A549 treated with RU486 at 1 μM for 4 hours (cell line): ENCODE measurements around the gene MED26. TPM values are rescaled to one million over a fixed set of nuclear protein-coding genes. Genes with fewer than 3 reads are reported as not detected.

Source experiments
- total RNA-seq: library from RNA; stranded (reverse); fragments of 200-300 nt; extraction: Qiagen RNA extraction; gene quantifications from 5 replicates; pipeline ENCODE4 v1.2.3, GENCODE V29; 2022; ENCODE audit warnings: low read depth

The MED26 gene, protein sequence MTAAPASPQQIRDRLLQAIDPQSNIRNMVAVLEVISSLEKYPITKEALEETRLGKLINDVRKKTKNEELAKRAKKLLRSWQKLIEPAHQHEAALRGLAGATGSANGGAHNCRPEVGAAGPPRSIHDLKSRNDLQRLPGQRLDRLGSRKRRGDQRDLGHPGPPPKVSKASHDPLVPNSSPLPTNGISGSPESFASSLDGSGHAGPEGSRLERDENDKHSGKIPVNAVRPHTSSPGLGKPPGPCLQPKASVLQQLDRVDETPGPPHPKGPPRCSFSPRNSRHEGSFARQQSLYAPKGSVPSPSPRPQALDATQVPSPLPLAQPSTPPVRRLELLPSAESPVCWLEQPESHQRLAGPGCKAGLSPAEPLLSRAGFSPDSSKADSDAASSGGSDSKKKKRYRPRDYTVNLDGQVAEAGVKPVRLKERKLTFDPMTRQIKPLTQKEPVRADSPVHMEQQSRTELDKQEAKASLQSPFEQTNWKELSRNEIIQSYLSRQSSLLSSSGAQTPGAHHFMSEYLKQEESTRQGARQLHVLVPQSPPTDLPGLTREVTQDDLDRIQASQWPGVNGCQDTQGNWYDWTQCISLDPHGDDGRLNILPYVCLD
- 3.8 to 6.2 TPM (median 4.6 TPM) in 5 replicates for total RNA-seq

DNA sequence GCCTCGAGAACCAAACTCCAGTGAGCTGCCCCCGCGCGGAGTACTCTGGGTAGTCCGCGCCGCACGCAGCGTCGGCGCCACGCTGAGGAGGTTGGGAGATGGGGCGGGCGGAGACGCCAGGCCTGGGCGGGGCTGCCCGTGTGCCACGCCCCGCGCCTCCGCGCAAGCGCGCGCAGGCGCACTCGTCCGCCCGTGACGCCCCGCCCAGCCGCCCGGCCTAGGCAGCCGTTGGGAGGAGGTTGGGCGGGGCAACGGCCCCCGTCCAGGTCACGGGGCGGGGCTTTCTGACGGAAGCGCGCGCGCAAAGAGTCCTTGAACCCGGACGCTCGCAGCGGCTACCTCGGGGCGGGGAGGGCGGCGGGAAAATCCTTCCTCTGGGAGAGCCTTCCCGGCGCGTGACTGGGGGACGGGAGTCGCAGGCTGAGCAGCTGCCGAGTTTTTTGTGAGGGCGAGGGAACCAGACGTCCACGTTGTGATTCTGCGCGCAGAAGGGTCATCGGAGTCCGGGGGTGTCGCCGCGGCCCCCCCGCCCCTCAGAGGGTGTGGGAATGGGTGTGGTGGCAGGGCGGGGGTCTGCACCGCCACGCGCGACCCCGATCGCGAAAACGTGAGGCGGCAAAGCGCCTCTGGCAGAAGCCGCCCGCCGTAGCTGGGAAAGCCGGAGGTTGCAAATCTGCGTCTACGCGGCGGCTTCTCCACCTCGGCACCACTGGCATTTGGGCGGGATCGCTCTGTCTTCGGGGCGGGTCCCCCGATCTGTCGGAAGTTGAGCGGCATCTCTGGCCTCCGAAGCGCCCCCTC is at the start of gene MED26:
TSS of gene MED26 (minus strand) at position 22 of the 801 bp plus-strand sequence. CDS start 261 bp downstream, outside the sequence.

DNA sequence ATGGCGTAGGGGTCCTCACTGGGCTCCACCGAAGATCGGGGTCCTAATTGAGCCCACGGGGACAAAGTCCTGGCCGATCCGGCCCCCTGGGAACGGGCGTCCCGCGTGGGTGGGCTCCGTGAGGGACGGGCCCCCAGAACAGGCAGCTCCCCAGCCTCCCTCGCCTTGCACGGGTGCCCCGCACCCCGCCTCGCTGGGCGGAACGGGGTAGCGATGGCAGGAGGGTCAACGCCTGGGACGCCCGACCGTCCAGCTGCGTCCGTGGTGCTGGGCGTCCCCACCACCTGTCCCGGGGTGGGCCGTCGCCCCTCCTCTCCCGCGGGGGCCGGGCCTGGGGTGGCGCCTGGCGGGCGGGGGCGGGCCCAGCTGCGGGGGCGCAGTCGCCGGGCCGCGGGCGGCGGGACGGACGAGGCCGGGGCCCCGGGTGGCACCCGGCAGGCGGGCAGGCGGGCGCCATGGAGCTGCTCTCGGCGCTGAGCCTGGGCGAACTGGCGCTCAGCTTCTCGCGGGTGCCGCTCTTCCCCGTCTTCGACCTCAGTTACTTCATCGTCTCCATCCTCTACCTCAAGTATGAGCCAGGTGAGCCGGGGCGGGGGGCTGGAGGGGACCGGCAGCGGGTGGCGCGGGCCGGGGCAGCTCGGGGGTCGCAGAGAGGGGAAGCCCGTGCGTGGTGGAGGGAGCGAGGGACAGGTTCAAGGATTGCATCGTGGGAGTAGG is 32.9 kb upstream of the MED26 start, which contains the start of gene TMEM38A:
TSS of gene TMEM38A (plus strand) at position 377 of the 717 bp plus-strand sequence. CDS start at position 456, 79 bp downstream.

DNA sequence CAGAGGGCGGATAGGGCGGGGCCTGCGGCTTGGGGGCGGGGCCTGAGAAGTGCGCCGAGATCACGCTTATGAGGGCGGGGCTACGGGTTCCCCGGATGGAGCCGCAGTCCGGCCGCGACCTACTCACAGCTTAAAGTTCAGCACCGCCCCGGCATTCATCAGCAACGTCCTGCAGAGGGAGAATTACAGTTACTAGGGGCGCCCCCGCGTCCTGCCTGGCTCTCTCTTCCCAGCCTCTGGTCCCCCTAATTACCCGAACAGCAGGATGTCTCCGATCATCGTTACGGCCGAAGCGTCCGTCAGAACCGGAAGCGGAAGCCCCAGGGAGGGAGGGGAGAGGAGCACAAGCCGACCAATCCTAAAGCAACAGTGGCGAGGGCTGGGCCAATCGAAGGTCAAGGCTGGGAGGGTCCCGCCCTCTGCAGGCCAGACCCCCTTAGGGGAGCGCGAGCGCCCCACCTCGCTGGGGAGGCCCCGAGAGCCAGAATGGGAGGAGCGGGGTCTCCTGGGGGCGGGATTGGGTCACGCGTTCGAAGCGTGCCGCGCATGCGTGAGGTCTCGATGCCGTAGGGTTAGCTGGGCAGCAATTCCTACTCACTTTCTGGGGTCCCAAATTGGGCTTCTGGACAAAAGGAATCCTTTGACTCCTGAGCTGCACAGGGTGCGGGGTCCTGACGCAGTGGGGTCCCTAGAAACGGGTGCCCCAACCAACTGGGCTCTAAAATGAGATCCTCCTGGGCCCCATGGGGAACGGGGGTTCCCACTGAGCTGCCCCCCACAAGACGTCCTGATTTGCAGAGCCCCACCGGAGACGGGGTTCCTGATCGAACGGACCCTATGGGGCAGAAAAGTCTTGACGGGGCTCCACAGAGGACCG is 32.1 kb upstream of the MED26 start, which contains the start of gene SMIM7:
TSS of gene SMIM7 (minus strand) at position 313 of the 877 bp plus-strand sequence. CDS start at position 279, 34 bp downstream.

DNA sequence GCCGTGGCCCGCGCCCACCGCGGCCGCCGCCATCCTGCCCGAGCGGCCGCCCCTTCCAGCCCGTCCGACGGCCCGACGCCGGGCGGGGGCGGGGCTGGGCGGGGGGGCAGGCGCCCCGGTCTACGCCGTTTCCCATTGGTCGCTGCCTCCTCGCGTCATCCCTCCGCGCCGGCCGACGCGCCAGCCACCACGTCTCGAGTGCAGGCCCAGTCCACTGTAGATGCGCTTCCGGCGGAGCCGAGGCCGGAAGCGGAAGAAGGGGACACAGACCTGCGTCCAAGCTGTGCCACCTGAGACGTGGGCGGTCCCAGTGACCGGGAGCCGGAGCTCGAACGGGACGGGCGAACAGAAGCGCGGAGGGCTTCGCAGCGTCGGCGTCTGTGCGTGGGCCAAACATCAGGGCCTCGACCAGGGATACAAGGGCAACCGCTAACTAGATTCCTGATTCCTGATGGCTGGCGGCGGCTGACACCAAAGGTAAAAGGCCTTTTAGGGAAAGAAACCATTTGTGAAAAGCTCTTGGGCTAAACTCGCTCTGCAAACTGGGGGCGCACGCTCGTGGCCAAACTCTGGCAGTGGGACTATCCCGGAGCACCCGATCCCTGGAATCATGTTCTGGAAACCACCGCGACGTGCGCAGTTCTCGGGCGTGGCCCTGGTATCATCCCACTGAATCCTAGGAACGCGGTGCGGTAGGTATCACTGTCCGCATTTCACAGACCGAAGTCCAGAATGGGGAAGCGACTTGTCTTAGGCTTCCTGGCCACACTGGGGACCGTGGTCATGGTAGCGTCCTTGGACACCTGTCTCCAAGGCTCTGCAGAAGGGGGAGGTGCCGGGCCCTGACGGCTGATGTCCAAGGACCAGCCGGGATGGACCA is 55.4 kb downstream of the MED26 start, which contains the start of gene SLC35E1:
TSS of gene SLC35E1 (minus strand) at position 84 of the 880 bp plus-strand sequence. CDS start at position 33, 51 bp downstream.

DNA sequence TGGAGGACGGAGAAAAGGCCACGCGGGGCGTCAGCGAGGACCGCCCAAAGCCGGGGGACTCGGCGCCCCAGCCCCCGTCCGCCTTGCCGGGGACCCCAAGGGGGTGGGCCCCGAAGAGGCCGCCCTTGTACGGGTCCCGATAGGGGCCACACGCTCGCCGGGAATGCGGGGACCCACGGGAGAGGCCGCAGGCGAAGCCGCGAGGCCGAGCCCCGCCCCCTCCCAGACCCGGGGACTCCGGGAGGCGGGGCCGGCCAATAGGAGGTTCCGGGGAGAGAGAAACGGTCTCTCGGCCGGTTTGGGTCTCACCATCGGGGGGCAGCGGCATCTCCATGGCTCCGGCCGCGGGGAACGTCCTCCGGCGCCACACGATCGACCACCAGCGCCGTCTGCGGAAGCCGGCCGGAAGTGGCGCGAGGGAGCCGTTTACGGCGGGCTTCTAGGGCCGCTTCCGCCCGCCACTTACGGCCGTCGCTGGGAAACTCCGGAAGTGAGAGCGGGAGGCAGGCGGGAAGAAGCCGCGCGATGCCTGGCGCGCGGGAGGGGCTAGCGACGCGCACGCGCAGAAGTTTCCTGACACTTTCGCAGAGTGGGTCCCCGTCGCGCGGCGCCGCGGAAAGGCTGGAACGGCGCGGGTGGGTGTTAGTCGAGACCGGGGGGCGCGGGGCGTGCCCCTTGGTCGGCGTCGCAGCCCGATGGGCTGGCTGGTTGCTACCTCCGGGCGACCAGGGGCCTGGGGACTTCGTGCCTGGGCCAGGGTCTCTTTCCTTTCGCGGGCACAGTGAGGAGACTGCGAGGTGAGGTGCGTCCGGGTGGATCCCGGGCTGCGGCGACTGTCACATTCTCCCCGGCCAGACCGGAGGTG is 85.7 kb downstream of the MED26 start, which contains the start of gene CHERP:
TSS of gene CHERP (minus strand) at position 393 of the 865 bp plus-strand sequence. CDS start at position 334, 59 bp downstream.

Other genes with a start within 250 kb of the MED26 start
- gene EPS15L1, start 156.2 kb downstream of the MED26 start, total RNA-seq: 12.7 to 17.4 TPM (median 15.4 TPM) in 5 replicates
- gene CALR3, start 132.0 kb downstream of the MED26 start, total RNA-seq: not detected in 5 replicates
- 2.1 to 4.5 TPM (median 2.9 TPM) in 5 replicates for gene C19orf44, start 131.8 kb downstream of the MED26 start, total RNA-seq
- 29.1 to 33.6 TPM (median 31.4 TPM) in 5 replicates for gene CHERP, start 85.8 kb downstream of the MED26 start, total RNA-seq
- gene SLC35E1, start 55.8 kb downstream of the MED26 start, total RNA-seq: 16.7 to 20.3 TPM (median 19.3 TPM) in 5 replicates
- gene SMIM7, start 31.9 kb upstream of the MED26 start, total RNA-seq: 65.6 to 80.5 TPM (median 72.9 TPM) in 5 replicates
- 0.87 to 1.8 TPM (median 1.5 TPM) in 5 replicates for gene TMEM38A, start 32.9 kb upstream of the MED26 start, total RNA-seq
- gene NWD1, start 91.6 kb upstream of the MED26 start, total RNA-seq: not detected in 5 replicates
- 17.1 to 25.9 TPM (median 21.9 TPM) in 5 replicates for gene SIN3B, start 201.2 kb upstream of the MED26 start, total RNA-seq